Mesodermal cell (in vitro differentiated cells): ENCODE data around the gene PFDN1.

Experiments
- H3K27ac ChIP-seq: 2 replicates; pipeline ENCODE4 v1.7.0; 2013; ENCODE audit warnings: mild to moderate bottlenecking, low read depth, low read length, moderate library complexity; ENCODE audit not compliant: severe bottlenecking
- H3K36me3 ChIP-seq: 2 replicates; pipeline ENCODE4 v1.7.1; 2013; ENCODE audit warnings: mild to moderate bottlenecking, low read length, moderate library complexity; ENCODE audit not compliant: control insufficient read depth, insufficient read depth
- H3K4me1 ChIP-seq: one replicate; pipeline ENCODE4 v1.7.1; 2013; ENCODE audit warnings: mild to moderate bottlenecking, low read length; ENCODE audit not compliant: insufficient read depth, control insufficient read depth, poor library complexity, severe bottlenecking
- H3K4me3 ChIP-seq: 2 replicates; pipeline ENCODE4 v1.7.0; 2013; ENCODE audit warnings: low read length, control low read depth, mild to moderate bottlenecking; ENCODE audit not compliant: insufficient read depth, poor library complexity, severe bottlenecking; ENCODE audit errors: extremely low read depth
- H3K9me3 ChIP-seq: 2 replicates; pipeline ENCODE4 v1.7.1; 2013; ENCODE audit warnings: mild to moderate bottlenecking, low read length, moderate library complexity; ENCODE audit not compliant: control insufficient read depth
- WGBS, 2 experiments: methylation state at CpG; one replicate each; pipeline ENCODE4 v1.1.5; 2013; ENCODE audit warnings: missing lambda C conversion rate in 2 of 2; ENCODE audit not compliant: insufficient coverage in 2 of 2; 5-methylcytosine and 5-hydroxymethylcytosine counted together

The PFDN1 gene

GRCh38 chr5:140312791-140313189 lies 9.9 kb upstream of the PFDN1 start:
- no peak overlapping the region for H3K4me3 ChIP-seq
- no peaks in the 10 kb centered on the region for H3K36me3 ChIP-seq
- H3K27ac ChIP-seq = peak overlapping the region; percentile 96
- WGBS, 2 experiments = 94 to 96% methylated on average over 5 to 6 of the region's 7 CpGs
- peaks cover 28% of the 10 kb centered on the region for H3K4me1 ChIP-seq
- no peaks in the 10 kb centered on the region for H3K9me3 ChIP-seq

- WGBS, 2 experiments = 31 to 35% methylated on average over 4 of the region's 4 CpGs
- Histone ChIP-seq H3K27ac (peak overlapping the region; percentile 96), H3K4me3 (no peak overlapping the region), H3K36me3 (no peaks in the 10 kb centered on the region), H3K9me3 (no peaks in the 10 kb centered on the region), H3K4me1 (peaks cover 28% of the 10 kb centered on the region)
Observed at GRCh38 chr5:140312067-140312790, 9.3 kb upstream of the PFDN1 start.

GRCh38 chr5:140311011-140311467 lies 8.1 kb upstream of the PFDN1 start:
- Histone ChIP-seq H3K4me3 (no peak overlapping the region), H3K27ac (peak overlapping the region; percentile 96)
- 60 to 71% methylated on average over 2 to 4 of the region's 5 CpGs for WGBS, 2 experiments

GRCh38 chr5:140310434-140310833 lies 7.5 kb upstream of the PFDN1 start:
- no peak overlapping the region for H3K4me3 ChIP-seq
- H3K27ac ChIP-seq = peak overlapping the region; percentile 96
- H3K4me1 ChIP-seq = peaks cover 28% of the 10 kb centered on the region
- H3K9me3 ChIP-seq = no peaks in the 10 kb centered on the region
- no peaks in the 10 kb centered on the region for H3K36me3 ChIP-seq
- WGBS, 2 experiments = 80 to 90% methylated on average over 1 of the region's 2 CpGs

More at GRCh38 chr5:140311011-140311467, 8.1 kb upstream of the PFDN1 start:
- no peaks in the 10 kb centered on the region for H3K36me3 ChIP-seq
- no peaks in the 10 kb centered on the region for H3K9me3 ChIP-seq
- H3K4me1 ChIP-seq = peaks cover 28% of the 10 kb centered on the region

GRCh38 chr5:140309706-140310249 lies 6.9 kb upstream of the PFDN1 start:
- WGBS, 2 experiments = 97 to 100% methylated on average over 3 of the region's 3 CpGs
- H3K27ac ChIP-seq = peak overlapping the region; percentile 96

GRCh38 chr5:140305471-140305870 lies 2.6 kb upstream of the PFDN1 start:
- Histone ChIP-seq H3K27ac (no peak overlapping the region), H3K4me1 (peaks cover 17% of the 10 kb centered on the region), H3K9me3 (no peaks in the 10 kb centered on the region), H3K4me3 (no peak overlapping the region), H3K36me3 (peaks cover under 1% of the 10 kb centered on the region)
- 83 to 100% methylated on average over 1 of the region's 1 CpG for WGBS, 2 experiments

More at GRCh38 chr5:140309706-140310249, 6.9 kb upstream of the PFDN1 start:
- peaks cover 28% of the 10 kb centered on the region for H3K4me1 ChIP-seq
- H3K36me3 ChIP-seq = no peaks in the 10 kb centered on the region
- H3K4me3 ChIP-seq = no peak overlapping the region
- H3K9me3 ChIP-seq = no peaks in the 10 kb centered on the region

GRCh38 chr5:140303966-140304365 lies 1.1 kb upstream of the PFDN1 start:
- Histone ChIP-seq H3K4me3 (no peak overlapping the region), H3K4me1 (peaks cover 18% of the 10 kb centered on the region), H3K27ac (no peak overlapping the region), H3K36me3 (peaks cover 15% of the 10 kb centered on the region), H3K9me3 (no peaks in the 10 kb centered on the region)
- WGBS, 2 experiments = 93 to 97% methylated on average over 11 to 13 of the region's 15 CpGs

- no CpG with 5 or more reads among the region's 1 CpG for WGBS, 2 experiments
- no peak overlapping the region for H3K27ac ChIP-seq
- H3K4me1 ChIP-seq = peaks cover 36% of the 10 kb centered on the region
- H3K4me3 ChIP-seq = peak overlapping the region; percentile 98
- no peaks in the 10 kb centered on the region for H3K9me3 ChIP-seq
- peaks cover 19% of the 10 kb centered on the region for H3K36me3 ChIP-seq
Observed at GRCh38 chr5:140301136-140301535, 1.8 kb downstream of the PFDN1 start.

- H3K4me1 ChIP-seq = peaks cover 44% of the 10 kb centered on the region
- no peak overlapping the region for H3K4me3 ChIP-seq
- H3K9me3 ChIP-seq = no peaks in the 10 kb centered on the region
- WGBS, 2 experiments = 85 to 87% methylated on average over 4 to 5 of the region's 5 CpGs
- peaks cover 19% of the 10 kb centered on the region for H3K36me3 ChIP-seq
- H3K27ac ChIP-seq = peak overlapping the region; percentile 73
Observed at GRCh38 chr5:140299056-140299455, 3.8 kb downstream of the PFDN1 start.

- peaks cover 44% of the 10 kb centered on the region for H3K4me1 ChIP-seq
- H3K9me3 ChIP-seq = no peaks in the 10 kb centered on the region
- H3K27ac ChIP-seq = peak overlapping the region; percentile 73
- peaks cover 20% of the 10 kb centered on the region for H3K36me3 ChIP-seq
- no peak overlapping the region for H3K4me3 ChIP-seq
- 86% methylated on average over 1 of the region's 1 CpG for WGBS, 2 experiments
Observed at GRCh38 chr5:140298183-140298601, 4.7 kb downstream of the PFDN1 start.

GRCh38 chr5:140297283-140297682 lies 5.6 kb downstream of the PFDN1 start:
- peaks cover 24% of the 10 kb centered on the region for H3K36me3 ChIP-seq
- H3K4me3 ChIP-seq = no peak overlapping the region
- H3K4me1 ChIP-seq = peaks cover 53% of the 10 kb centered on the region
- peak overlapping the region; percentile 30 for H3K27ac ChIP-seq
- WGBS, 2 experiments = 93 to 96% methylated on average over 3 to 4 of the region's 5 CpGs
- H3K9me3 ChIP-seq = no peaks in the 10 kb centered on the region
